ENCODE results near the gene KRTAP10-2. TPM values are rescaled to one million over a fixed set of nuclear protein-coding genes. Genes with fewer than 3 reads are reported as not detected.

Gene KRTAP10-2
- polyA plus RNA-seq, 1 donor (not counting 4 experiments of a cell fraction or from before 2014, with no cell fraction given), result not detected

- FAIRE-seq, result no peak
- dilution Hi-C loops (cut with MboI; ENCODE audit: extremely low pct_ligation_motif_present, low sequenced_read_pairs), result no loop called here
- no peaks in the 10 kb centered on the region for H3K27me3 ChIP-seq (ENCODE audit: control insufficient read depth, extremely low read depth, insufficient read depth, low read length)
These were observed 27.5 kb downstream of the KRTAP10-2 start for GRCh38 chr21:44523567-44524413.

GRCh38 chr21:44522753-44523204 lies 28.5 kb downstream of the KRTAP10-2 start:
- TF ChIP-seq CTCF (optimal IDR thresholded peaks at IDR 0.05 in 1 of 3, IDR thresholded peaks at IDR 0.05 in 1 of 3, conservative IDR thresholded peaks at IDR 0.05 in 1 of 3; ENCODE audit: extremely low read depth in 1 of 3, insufficient read depth in 2 of 3, low read length in 3 of 3) (no peak), EZH2 (IDR thresholded peaks at IDR 0.05; ENCODE audit: low read length) (no peak)
- no peak overlapping the region for H3K27ac ChIP-seq (ENCODE audit: control insufficient read depth, insufficient read depth, low read length)
- no peaks in the 10 kb centered on the region for H3K4me1 ChIP-seq (ENCODE audit: control insufficient read depth, extremely low read depth, insufficient read depth, low read length)
- H3K27me3 ChIP-seq (ENCODE audit: control insufficient read depth, extremely low read depth, insufficient read depth, low read length), result no peaks in the 10 kb centered on the region
- H4K20me1 ChIP-seq (ENCODE audit: control insufficient read depth, extremely low read depth, insufficient read depth, low read length), result no peaks in the 10 kb centered on the region
- FAIRE-seq (no peak), DNase-seq (ENCODE audit: low read depth, low spot score) (no peak)
- peaks cover 27% of the 10 kb centered on the region for H3K9me3 ChIP-seq (ENCODE audit: control insufficient read depth, low read depth, low read length)
- dilution Hi-C loops (cut with MboI; ENCODE audit: extremely low pct_ligation_motif_present, low sequenced_read_pairs), result no loop called here
- no peak overlapping the region for H3K9ac ChIP-seq (ENCODE audit: control insufficient read depth, extremely low read depth, insufficient read depth, low read length)
- no peak overlapping the region for H2AFZ ChIP-seq (ENCODE audit: control insufficient read depth, low read length)
- H3K4me2 ChIP-seq (ENCODE audit: control insufficient read depth, extremely low read depth, insufficient read depth, low read depth, low read length), result no peak overlapping the region
- no peaks in the 10 kb centered on the region for H3K79me2 ChIP-seq (ENCODE audit: control insufficient read depth, insufficient read depth, low read length)
- no peaks in the 10 kb centered on the region for H3K9me1 ChIP-seq (ENCODE audit: control insufficient read depth, extremely low read depth, insufficient read depth, low read length)
- H3K4me3 ChIP-seq (ENCODE audit: control insufficient read depth in 2 of 3, extremely low read depth in 1 of 3, insufficient read depth in 2 of 3, low read depth in 1 of 3, low read length in 3 of 3), result no peak overlapping the region
- H3K36me3 ChIP-seq (ENCODE audit: control insufficient read depth in 2 of 2, extremely low read depth in 1 of 2, insufficient read depth in 2 of 2, low read length in 2 of 2), result no peaks in the 10 kb centered on the region

More at GRCh38 chr21:44523567-44524413, 27.5 kb downstream of the KRTAP10-2 start:
- Histone ChIP-seq H3K9me3 (ENCODE audit: control insufficient read depth, low read depth, low read length) (peaks cover 27% of the 10 kb centered on the region), H3K27ac (ENCODE audit: control insufficient read depth, insufficient read depth, low read length) (no peak overlapping the region), H3K4me1 (ENCODE audit: control insufficient read depth, extremely low read depth, insufficient read depth, low read length) (no peaks in the 10 kb centered on the region), H4K20me1 (ENCODE audit: control insufficient read depth, extremely low read depth, insufficient read depth, low read length) (no peaks in the 10 kb centered on the region), H3K79me2 (ENCODE audit: control insufficient read depth, insufficient read depth, low read length) (no peaks in the 10 kb centered on the region), H3K9ac (ENCODE audit: control insufficient read depth, extremely low read depth, insufficient read depth, low read length) (no peak overlapping the region), H2AFZ (ENCODE audit: control insufficient read depth, low read length) (no peak overlapping the region), H3K4me2 (ENCODE audit: control insufficient read depth, extremely low read depth, insufficient read depth, low read depth, low read length) (no peak overlapping the region), H3K4me3 (ENCODE audit: control insufficient read depth in 2 of 3, extremely low read depth in 1 of 3, insufficient read depth in 2 of 3, low read depth in 1 of 3, low read length in 3 of 3) (no peak overlapping the region), H3K9me1 (ENCODE audit: control insufficient read depth, extremely low read depth, insufficient read depth, low read length) (no peaks in the 10 kb centered on the region), H3K36me3 (ENCODE audit: control insufficient read depth in 2 of 2, extremely low read depth in 1 of 2, insufficient read depth in 2 of 2, low read length in 2 of 2) (no peaks in the 10 kb centered on the region)
- DNase-seq (ENCODE audit: low read depth, low spot score), result no peak
- TF ChIP-seq EZH2 (IDR thresholded peaks at IDR 0.05; ENCODE audit: low read length) (no peak), CTCF (optimal IDR thresholded peaks at IDR 0.05 in 1 of 3, IDR thresholded peaks at IDR 0.05 in 1 of 3, conservative IDR thresholded peaks at IDR 0.05 in 1 of 3; ENCODE audit: extremely low read depth in 1 of 3, insufficient read depth in 2 of 3, low read length in 3 of 3) (no peak)
